Spleen (tissue), 7 donors: ENCODE results near the gene DDB1.

ENCODE experiments used
- POLR2A ChIP-seq, 3 donors: fragments of 450-650 bp; IDR thresholded peaks; one replicate each; pipeline ENCODE4 v1.5.1; 2017; ENCODE audit warnings: antibody characterized with exemption in 3 of 3, mild to moderate bottlenecking in 1 of 3
- POLR2AphosphoS5 ChIP-seq, 3 donors: sonication (generic); formaldehyde crosslinking; IDR thresholded peaks; one replicate each; pipeline ENCODE4 v1.5.1; 2017; ENCODE audit warnings: antibody characterized with exemption in 3 of 3
- TF ChIP-seq, protein P1 (sequence below), 11 experiments: fragments of 200-600 bp in 7 of 11; fragments of 450-650 bp in 4 of 11; sonication (generic) in 4 of 11; IDR thresholded peaks in 8 of 11; conservative IDR thresholded peaks in 3 of 11; 1 replicate in 7 of 11; 2 replicates in 4 of 11; pipeline versions ENCODE4 v1.4.0 to v1.8.0; 2016 to 2021; ENCODE audit warnings: antibody characterized with exemption in 11 of 11, inconsistent platforms in 4 of 11, mild to moderate bottlenecking in 1 of 11
- donor health status: DM: no; HTN: no; CAD: no; lungs with moderate emphysema.
- donor health status: DM: no; HTN: no; CAD: no.
- donor health status: DM: no; HTN: no; CAD: no.

DNA sequence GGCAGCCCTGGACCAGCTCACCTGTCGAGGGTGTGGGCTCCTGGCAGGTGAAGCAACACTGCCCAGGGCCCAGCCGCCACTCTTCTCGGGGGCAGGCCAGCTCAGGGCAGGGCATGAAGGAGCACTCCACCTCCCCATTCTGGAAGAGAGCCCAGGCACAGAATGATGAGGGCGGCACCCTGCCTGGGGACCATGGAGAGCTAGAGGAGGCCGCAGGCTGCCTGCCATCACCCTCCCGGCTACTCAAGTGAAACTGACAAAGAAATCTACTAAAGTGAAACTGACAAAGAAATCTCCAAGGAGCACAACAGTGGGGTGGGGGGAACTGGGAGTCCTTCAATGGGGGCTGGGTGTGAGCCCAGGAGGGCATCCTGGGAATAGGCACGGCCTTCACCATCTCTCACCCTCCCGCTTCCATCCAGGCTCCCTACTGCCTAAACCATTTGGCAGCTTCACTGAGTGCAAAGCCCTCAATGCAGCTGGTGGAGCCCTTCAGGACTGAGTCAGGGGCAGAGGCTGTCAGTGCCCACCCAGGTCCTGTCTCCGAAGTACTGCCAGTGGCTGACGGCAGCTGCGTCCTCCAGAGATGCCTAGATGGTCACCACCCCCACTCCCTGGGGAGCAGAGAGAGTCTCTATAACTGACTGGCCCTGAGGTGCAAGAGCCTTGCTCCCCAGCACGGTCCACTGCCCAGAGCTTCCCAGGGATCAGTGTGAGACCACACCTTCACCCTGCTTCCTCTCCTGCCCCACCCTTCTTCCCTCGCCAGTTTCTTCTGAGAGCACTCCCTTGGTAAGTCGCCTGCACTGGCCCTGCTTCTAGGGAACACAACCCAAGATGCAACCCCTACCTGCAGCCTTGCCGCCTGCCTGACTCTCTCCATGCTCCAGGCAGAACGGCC, 59.5 kb downstream of the DDB1 start:
- TF ChIP-seq, protein P1, sequence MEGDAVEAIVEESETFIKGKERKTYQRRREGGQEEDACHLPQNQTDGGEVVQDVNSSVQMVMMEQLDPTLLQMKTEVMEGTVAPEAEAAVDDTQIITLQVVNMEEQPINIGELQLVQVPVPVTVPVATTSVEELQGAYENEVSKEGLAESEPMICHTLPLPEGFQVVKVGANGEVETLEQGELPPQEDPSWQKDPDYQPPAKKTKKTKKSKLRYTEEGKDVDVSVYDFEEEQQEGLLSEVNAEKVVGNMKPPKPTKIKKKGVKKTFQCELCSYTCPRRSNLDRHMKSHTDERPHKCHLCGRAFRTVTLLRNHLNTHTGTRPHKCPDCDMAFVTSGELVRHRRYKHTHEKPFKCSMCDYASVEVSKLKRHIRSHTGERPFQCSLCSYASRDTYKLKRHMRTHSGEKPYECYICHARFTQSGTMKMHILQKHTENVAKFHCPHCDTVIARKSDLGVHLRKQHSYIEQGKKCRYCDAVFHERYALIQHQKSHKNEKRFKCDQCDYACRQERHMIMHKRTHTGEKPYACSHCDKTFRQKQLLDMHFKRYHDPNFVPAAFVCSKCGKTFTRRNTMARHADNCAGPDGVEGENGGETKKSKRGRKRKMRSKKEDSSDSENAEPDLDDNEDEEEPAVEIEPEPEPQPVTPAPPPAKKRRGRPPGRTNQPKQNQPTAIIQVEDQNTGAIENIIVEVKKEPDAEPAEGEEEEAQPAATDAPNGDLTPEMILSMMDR (IDR thresholded peaks at IDR 0.05 in 8 of 11, conservative IDR thresholded peaks at IDR 0.05 in 3 of 11) = no peak
- TF ChIP-seq POLR2A (IDR thresholded peaks at IDR 0.05) (no peak), POLR2AphosphoS5 (IDR thresholded peaks at IDR 0.05) (no peak)
